Osteoblast (primary cell): ENCODE results near the gene MLN. TPM values are rescaled to one million over a fixed set of nuclear protein-coding genes. Genes with fewer than 3 reads are reported as not detected.

Experiments used
- DNase-seq: peaks from one replicate; pipeline ENCODE4 v3.0.0; 2011; ENCODE audit warnings: low spot score, mixed read lengths; ENCODE audit not compliant: insufficient read length; ENCODE audit errors: missing footprints
- H2AFZ ChIP-seq: 2 replicates; pipeline ENCODE4 v1.6.0; 2011; ENCODE audit warnings: mild to moderate bottlenecking, low read length
- H3K27ac ChIP-seq: 2 replicates; pipeline ENCODE4 v1.5.1; 2011; ENCODE audit warnings: mild to moderate bottlenecking, low read depth, low read length, moderate library complexity
- H3K27me3 ChIP-seq: 2 replicates; pipeline ENCODE4 v1.6.0; 2012; ENCODE audit warnings: mild to moderate bottlenecking, control low read depth, inconsistent platforms, low read length, moderate library complexity; ENCODE audit not compliant: insufficient read depth
- H3K36me3 ChIP-seq: 2 replicates; pipeline ENCODE4 v1.5.1; 2011; ENCODE audit warnings: mild to moderate bottlenecking, low read length, control low read depth, moderate library complexity; ENCODE audit not compliant: insufficient read depth
- H3K4me1 ChIP-seq: 2 replicates; pipeline ENCODE4 v1.5.1; 2011; ENCODE audit warnings: mild to moderate bottlenecking, low read length, control low read depth, moderate library complexity; ENCODE audit not compliant: insufficient read depth
- H3K4me2 ChIP-seq: 2 replicates; pipeline ENCODE4 v1.6.0; 2011; ENCODE audit warnings: mild to moderate bottlenecking, low read length; ENCODE audit not compliant: insufficient read depth
- H3K4me3 ChIP-seq: fragments of 200-600 bp; sonication (generic); 3 replicates; pipeline ENCODE4 v1.5.1; 2012; ENCODE audit warnings: mild to moderate bottlenecking, low read length, inconsistent platforms; ENCODE audit not compliant: insufficient read depth
- H3K79me2 ChIP-seq: 2 replicates; pipeline ENCODE4 v1.6.0; 2012; ENCODE audit warnings: mild to moderate bottlenecking, low read length, control low read depth, inconsistent platforms; ENCODE audit not compliant: insufficient read depth
- H3K9me3 ChIP-seq: 2 replicates; pipeline ENCODE4 v1.5.1; 2011; ENCODE audit warnings: low read depth, low read length, control low read depth
- H4K20me1 ChIP-seq: 2 replicates; pipeline ENCODE4 v1.6.0; 2012; ENCODE audit warnings: mild to moderate bottlenecking, low read length, control low read depth; ENCODE audit not compliant: insufficient read depth
- total RNA-seq: library from RNA; depleted of rRNA; stranded (reverse); fragments of >200 nt; gene quantifications from 2 replicates; pipeline ENCODE4 v1.2.3, GENCODE V29; 2012
- TF ChIP-seq, protein P1 (sequence below): IDR thresholded peaks from 2 replicates; pipeline ENCODE4 v1.5.1; 2011; ENCODE audit warnings: mild to moderate bottlenecking, low read depth, low read length, moderate library complexity; ENCODE audit errors: extremely low read depth

MLN gene
- total RNA-seq, 1 donor: not detected

DNA sequence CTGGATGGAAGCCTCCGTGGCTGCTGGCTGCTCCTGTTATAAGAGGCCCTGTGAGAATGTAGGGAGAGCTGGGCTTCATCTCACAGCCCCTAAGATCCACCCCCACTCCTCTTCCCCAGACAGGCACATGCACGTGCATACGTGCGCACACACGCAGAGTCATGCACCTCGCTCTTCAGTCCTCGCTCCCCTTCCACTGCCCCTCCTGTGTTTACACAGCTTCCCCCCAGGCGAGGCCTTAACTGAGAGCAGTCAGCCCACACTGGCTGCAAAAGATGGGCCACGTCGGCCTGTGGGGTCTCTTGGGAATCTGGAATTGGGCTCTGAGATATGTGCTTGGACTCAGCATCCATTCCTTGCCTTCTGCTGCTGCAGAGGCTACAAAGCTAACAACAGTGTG, 35.2 kb upstream of the MLN start:
- Histone ChIP-seq H2AFZ (no peak overlapping the region), H3K9me3 (no peaks in the 10 kb centered on the region), H3K36me3 (no peaks in the 10 kb centered on the region), H3K4me2 (no peak overlapping the region), H3K4me1 (peaks cover 34% of the 10 kb centered on the region), H4K20me1 (no peaks in the 10 kb centered on the region), H3K4me3 (no peak overlapping the region), H3K27ac (no peak overlapping the region), H3K27me3 (no peaks in the 10 kb centered on the region), H3K79me2 (no peaks in the 10 kb centered on the region)
- no peak for DNase-seq
- TF ChIP-seq, protein P1, sequence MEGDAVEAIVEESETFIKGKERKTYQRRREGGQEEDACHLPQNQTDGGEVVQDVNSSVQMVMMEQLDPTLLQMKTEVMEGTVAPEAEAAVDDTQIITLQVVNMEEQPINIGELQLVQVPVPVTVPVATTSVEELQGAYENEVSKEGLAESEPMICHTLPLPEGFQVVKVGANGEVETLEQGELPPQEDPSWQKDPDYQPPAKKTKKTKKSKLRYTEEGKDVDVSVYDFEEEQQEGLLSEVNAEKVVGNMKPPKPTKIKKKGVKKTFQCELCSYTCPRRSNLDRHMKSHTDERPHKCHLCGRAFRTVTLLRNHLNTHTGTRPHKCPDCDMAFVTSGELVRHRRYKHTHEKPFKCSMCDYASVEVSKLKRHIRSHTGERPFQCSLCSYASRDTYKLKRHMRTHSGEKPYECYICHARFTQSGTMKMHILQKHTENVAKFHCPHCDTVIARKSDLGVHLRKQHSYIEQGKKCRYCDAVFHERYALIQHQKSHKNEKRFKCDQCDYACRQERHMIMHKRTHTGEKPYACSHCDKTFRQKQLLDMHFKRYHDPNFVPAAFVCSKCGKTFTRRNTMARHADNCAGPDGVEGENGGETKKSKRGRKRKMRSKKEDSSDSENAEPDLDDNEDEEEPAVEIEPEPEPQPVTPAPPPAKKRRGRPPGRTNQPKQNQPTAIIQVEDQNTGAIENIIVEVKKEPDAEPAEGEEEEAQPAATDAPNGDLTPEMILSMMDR: no peak

DNA sequence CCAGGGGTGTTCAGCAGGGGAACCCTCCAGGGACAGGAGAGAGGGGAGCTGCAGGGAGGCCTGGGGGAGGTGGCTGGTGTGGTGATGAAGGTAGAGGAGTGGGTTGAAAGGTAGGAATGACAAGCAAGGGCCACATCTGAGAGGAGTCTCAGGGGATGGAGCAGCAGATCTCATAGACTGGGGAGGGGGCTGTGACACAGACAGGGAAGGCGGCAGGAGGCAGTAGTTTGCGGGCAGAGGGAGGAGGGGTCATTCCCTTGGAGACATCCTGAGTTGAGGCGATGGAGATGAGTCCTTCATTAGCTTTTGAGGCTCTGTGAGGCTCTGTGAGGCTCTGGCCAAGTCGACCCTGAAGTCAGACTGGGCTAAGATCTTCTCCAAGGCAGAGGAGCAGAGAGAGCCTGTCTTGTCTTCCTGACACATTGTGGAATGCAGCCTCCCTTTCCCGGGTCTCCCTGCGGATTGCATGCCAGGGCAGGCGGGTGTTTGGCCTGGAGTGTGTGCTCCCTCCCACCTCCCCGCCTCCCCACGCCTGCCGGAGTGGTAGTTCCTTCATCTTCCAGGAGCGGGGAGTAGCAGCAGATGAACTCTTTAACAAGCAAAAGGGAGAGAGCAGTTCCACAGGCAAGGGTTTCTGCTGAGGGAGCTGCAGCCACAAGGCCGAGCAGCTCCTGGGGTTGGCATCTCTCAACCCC, 34.3 kb upstream of the MLN start:
- H3K36me3 ChIP-seq: no peaks in the 10 kb centered on the region
- no peaks in the 10 kb centered on the region for H3K27me3 ChIP-seq
- no peak overlapping the region for H3K4me3 ChIP-seq
- H3K4me2 ChIP-seq: peak overlapping the region; percentile 18
- H3K79me2 ChIP-seq: no peaks in the 10 kb centered on the region
- peak overlapping the region; percentile 30 for H2AFZ ChIP-seq
- TF ChIP-seq, protein P1: no peak
- peak overlapping the region; percentile 34 for H3K27ac ChIP-seq
- peaks cover 34% of the 10 kb centered on the region for H3K4me1 ChIP-seq
- no peaks in the 10 kb centered on the region for H4K20me1 ChIP-seq
- DNase-seq: peak; percentile 94
- no peaks in the 10 kb centered on the region for H3K9me3 ChIP-seq

DNA sequence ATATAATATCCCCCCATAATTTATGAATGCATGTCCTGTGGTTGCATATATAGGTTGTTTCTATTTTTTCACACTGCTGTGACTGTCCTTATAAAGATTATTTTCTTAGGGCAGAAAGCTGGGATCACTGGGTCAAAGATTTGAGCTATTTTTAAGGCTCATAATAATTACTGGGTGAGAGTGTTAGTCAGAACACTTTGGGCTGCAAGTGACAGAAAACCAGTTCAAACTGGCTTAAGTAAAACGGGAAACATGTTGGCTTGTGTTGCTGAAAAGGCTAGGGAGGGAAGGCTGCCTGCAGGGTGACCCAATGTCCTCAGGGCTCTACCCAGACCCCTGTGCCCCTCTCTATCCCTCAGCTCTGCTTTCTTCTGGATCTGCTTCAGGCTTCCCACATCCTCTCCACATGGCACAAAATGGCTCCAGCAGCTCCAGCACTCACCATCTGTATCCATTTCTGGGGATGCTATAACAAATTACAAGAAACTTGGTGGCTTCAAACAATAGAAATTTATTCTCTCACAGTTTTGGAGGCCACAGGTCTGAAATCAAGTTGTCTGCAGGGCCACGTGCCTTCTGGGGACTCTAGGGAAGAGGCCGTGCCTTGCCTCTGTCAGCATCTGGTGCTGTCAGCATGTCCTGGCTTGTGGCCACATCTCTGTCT, 33.1 kb upstream of the MLN start:
- H3K36me3 ChIP-seq: no peaks in the 10 kb centered on the region
- H3K4me2 ChIP-seq: no peak overlapping the region
- peak; percentile 82 for DNase-seq
- H4K20me1 ChIP-seq: no peaks in the 10 kb centered on the region
- no peak overlapping the region for H3K27ac ChIP-seq
- TF ChIP-seq, protein P1: no peak
- no peak overlapping the region for H2AFZ ChIP-seq
- H3K27me3 ChIP-seq: no peaks in the 10 kb centered on the region
- H3K4me1 ChIP-seq: peaks cover 34% of the 10 kb centered on the region
- H3K9me3 ChIP-seq: no peaks in the 10 kb centered on the region
- H3K4me3 ChIP-seq: no peak overlapping the region
- no peaks in the 10 kb centered on the region for H3K79me2 ChIP-seq
